Activated naive CD4-positive, alpha-beta T cell treated with anti-CD3 and anti-CD28 coated beads for 36 hours (primary cell): ENCODE measurements around the gene EMC7. TPM values are rescaled to one million over a fixed set of nuclear protein-coding genes. Genes with fewer than 3 reads are reported as not detected.
"Not testable (repeated sequence)": the region's sequence is repeated elsewhere in the genome, so short reads cannot be mapped to it uniquely, and the experiment has no call there.

Experiments
- CTCF ChIA-PET: fragments of 350-600 bp; sonication (Branson Sonifier 250); formaldehyde crosslinking; loops from one replicate; lab custom pipeline; 2021; ENCODE audit warnings: antibody characterized with exemption; lab: Charles Lee
- DNase-seq: peaks from one replicate; pipeline ENCODE4 v3.0.0-alpha.2; 2020
- H3K27ac Mint-ChIP-seq: one replicate; pipeline ENCODE4 v1.8.0; 2021; ENCODE audit warnings: mild to moderate bottlenecking, mixed read lengths
- H3K27me3 Mint-ChIP-seq: one replicate; pipeline ENCODE4 v1.8.0; 2021; ENCODE audit warnings: low read depth, mixed read lengths
- H3K36me3 Mint-ChIP-seq: one replicate; pipeline ENCODE4 v1.8.0; 2021; ENCODE audit warnings: low read depth, mixed read lengths
- H3K4me1 Mint-ChIP-seq: one replicate; pipeline ENCODE4 v1.8.0; 2021; ENCODE audit warnings: low read depth, mixed read lengths
- H3K4me3 Mint-ChIP-seq: one replicate; pipeline ENCODE4 v1.8.0; 2021; ENCODE audit warnings: mild to moderate bottlenecking, moderate library complexity, mixed read lengths
- H3K9me3 Mint-ChIP-seq: one replicate; pipeline ENCODE4 v1.8.0; 2021; ENCODE audit warnings: mixed read lengths
- intact Hi-C: fragments of 100-400 bp; cut with micrococcal nuclease; formaldehyde crosslinking; loops from one replicate; pipeline ENCODE4 v1.15.1; 2023
- total RNA-seq, 2 experiments: library from RNA; stranded (reverse); gene quantifications; one replicate each; pipeline ENCODE4 v1.2.3, GENCODE V29; 2021

EMC7 gene
- 10 to 100 TPM; 51.8 to 56.2 TPM for total RNA-seq

DNA sequence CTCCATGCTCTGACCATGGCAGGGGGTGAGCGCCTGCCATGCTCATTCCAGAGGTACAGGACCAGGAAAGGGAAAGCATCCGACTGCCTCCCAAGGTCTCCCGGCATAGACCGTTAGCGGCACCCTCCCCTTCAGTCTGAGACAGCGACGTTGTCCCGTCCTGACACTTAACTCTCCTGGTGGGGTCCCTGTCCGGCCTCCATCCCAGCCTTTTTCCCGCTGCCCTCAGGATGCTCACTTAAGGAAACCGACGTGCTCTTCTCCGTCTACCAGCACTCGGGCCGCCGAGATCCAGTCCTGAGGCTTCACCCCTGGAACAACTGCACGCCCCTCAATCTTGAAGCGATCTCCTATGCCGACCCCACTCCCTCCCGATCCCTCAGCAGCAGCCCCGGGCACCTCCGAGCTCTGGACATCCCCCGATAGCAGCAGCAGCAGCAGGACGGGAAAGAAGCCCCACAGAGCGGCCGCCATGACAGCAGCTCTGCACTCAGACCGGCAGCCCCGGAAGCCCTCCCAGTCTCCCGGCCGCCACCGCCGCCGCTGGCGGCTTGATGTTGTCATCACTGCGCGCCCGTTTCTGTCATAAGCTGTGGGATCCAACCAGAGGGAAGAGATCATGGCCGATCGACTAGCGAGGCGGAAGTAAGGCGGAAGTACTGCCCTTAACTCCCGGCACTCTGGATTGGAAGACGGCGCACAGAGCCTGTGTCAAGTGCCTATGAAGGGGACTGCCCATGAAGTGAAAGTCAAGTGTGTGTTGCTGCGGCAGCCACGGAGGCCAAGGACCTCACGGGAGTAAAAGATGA, at the start of gene EMC7, which contains the start of gene PGBD4:
Gene EMC7, minus strand, starts transcription at position 497 of the 809 bp plus-strand sequence. Its CDS starts 23 bp downstream, at position 474.
Gene PGBD4, plus strand, starts transcription at position 718 of the 809 bp plus-strand sequence. CDS start 449 bp downstream, outside the sequence.
- no peaks in the 10 kb centered on the region for H3K27me3 Mint-ChIP-seq
- peak within 1 kb of the TSS; percentile 99 for H3K4me3 Mint-ChIP-seq
- intact Hi-C loops = loop anchor here (1.0 to 10.0 kb wide), 11 partner anchors 62 to 1487 kb away; partner anchors contain the start of genes AQR, ARHGAP11A, AVEN and DPH6
- H3K4me1 Mint-ChIP-seq = peaks cover 28% of the 10 kb centered on the region
- peak within 1 kb of the TSS; percentile 96 for H3K27ac Mint-ChIP-seq
- CTCF ChIA-PET = interaction anchor here (0.6 to 1.8 kb wide), 5 partner anchors 9 to 664 kb away, joined by 3 to 4 read pairs (median 3); partner anchors contain the start of gene KATNBL1
- DNase-seq = peak; percentile 100
- H3K9me3 Mint-ChIP-seq = peaks cover 19% of the 10 kb centered on the region
- H3K36me3 Mint-ChIP-seq = peaks cover 35% of the 10 kb centered on the region

- DNase-seq = no peak
- CTCF ChIA-PET = no interaction called here
- Mint-ChIP-seq H3K27ac (no peak overlapping the region), H3K27me3 (no peaks in the 10 kb centered on the region), H3K9me3 (no peaks in the 10 kb centered on the region), H3K36me3 (peaks cover 30% of the 10 kb centered on the region), H3K4me3 (no peak overlapping the region), H3K4me1 (no peaks in the 10 kb centered on the region)
- intact Hi-C loops = no loop called here
These were observed 45.9 kb upstream of the EMC7 start for GRCh38 chr15:34147371-34148140.

DNA sequence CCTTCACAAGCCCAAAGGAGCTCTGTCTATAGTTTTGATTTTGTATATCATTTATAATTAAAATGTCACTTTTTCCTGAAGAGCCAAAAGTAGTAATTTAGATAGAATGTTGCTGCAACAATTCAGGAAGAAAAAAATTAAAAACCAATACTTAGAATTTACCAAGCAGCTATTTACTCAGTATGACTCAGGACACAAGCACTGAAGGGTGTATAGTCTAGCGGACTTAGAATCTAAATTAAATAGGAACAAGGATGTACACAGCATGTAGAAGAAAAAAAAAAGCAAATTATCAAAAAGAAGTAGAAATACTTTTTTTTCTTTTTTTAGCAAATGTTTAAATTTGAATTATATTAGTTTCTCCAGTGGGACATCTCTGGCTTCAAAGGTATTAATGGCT, 31.8 kb upstream of the EMC7 start:
- DNase-seq = no peak
- CTCF ChIA-PET = interaction anchor here (0.7 kb wide), 1 partner anchor 76 kb away, joined by 4 read pairs; no protein-coding TSS in a partner anchor
- H3K4me3 Mint-ChIP-seq = no peak overlapping the region
- no peaks in the 10 kb centered on the region for H3K27me3 Mint-ChIP-seq
- H3K36me3 Mint-ChIP-seq = peaks cover 2% of the 10 kb centered on the region
- no peak overlapping the region for H3K27ac Mint-ChIP-seq
- no peaks in the 10 kb centered on the region for H3K9me3 Mint-ChIP-seq
- no peaks in the 10 kb centered on the region for H3K4me1 Mint-ChIP-seq
- intact Hi-C loops = no loop called here

GRCh38 chr15:34132881-34133280, 31.2 kb upstream of the EMC7 start:
- DNase-seq = no peak
- no peaks in the 10 kb centered on the region for H3K9me3 Mint-ChIP-seq
- no peaks in the 10 kb centered on the region for H3K36me3 Mint-ChIP-seq
- no peak overlapping the region for H3K27ac Mint-ChIP-seq
- CTCF ChIA-PET = interaction anchor here (0.7 kb wide), 1 partner anchor 75 kb away, joined by 4 read pairs; no protein-coding TSS in a partner anchor
- no peak overlapping the region for H3K4me3 Mint-ChIP-seq
- intact Hi-C loops = no loop called here
- H3K4me1 Mint-ChIP-seq = no peaks in the 10 kb centered on the region
- H3K27me3 Mint-ChIP-seq = no peaks in the 10 kb centered on the region

- H3K4me3 Mint-ChIP-seq = no peak overlapping the region
- no peaks in the 10 kb centered on the region for H3K36me3 Mint-ChIP-seq
- no peaks in the 10 kb centered on the region for H3K9me3 Mint-ChIP-seq
- H3K27me3 Mint-ChIP-seq = no peaks in the 10 kb centered on the region
- intact Hi-C loops = no loop called here
- CTCF ChIA-PET = no interaction called here
- H3K27ac Mint-ChIP-seq = no peak overlapping the region
- H3K4me1 Mint-ChIP-seq = no peaks in the 10 kb centered on the region
- no peak for DNase-seq
These were observed 27.2 kb upstream of the EMC7 start for GRCh38 chr15:34128898-34129297.

GRCh38 chr15:34126522-34126921, 24.9 kb upstream of the EMC7 start:
- Mint-ChIP-seq H3K27ac (no peak overlapping the region), H3K4me1 (no peaks in the 10 kb centered on the region), H3K36me3 (no peaks in the 10 kb centered on the region), H3K4me3 (no peak overlapping the region), H3K27me3 (peaks cover 4% of the 10 kb centered on the region), H3K9me3 (no peaks in the 10 kb centered on the region)
- intact Hi-C loops = no loop called here
- no peak for DNase-seq
- CTCF ChIA-PET = interaction anchor here (0.6 kb wide), 2 partner anchors 89 to 313 kb away, joined by 3 read pairs; no protein-coding TSS in a partner anchor

GRCh38 chr15:34125945-34126344, 24.3 kb upstream of the EMC7 start:
- CTCF ChIA-PET = interaction anchor here (0.6 kb wide), 1 partner anchor 313 kb away, joined by 3 read pairs; no protein-coding TSS in a partner anchor
- Mint-ChIP-seq H3K4me3 (no peak overlapping the region), H3K27me3 (peaks cover 5% of the 10 kb centered on the region), H3K36me3 (no peaks in the 10 kb centered on the region), H3K9me3 (no peaks in the 10 kb centered on the region), H3K4me1 (no peaks in the 10 kb centered on the region), H3K27ac (no peak overlapping the region)
- intact Hi-C loops = no loop called here
- DNase-seq = no peak

- peaks cover 11% of the 10 kb centered on the region for H3K27me3 Mint-ChIP-seq
- CTCF ChIA-PET = interaction anchor here (0.6 kb wide), 1 partner anchor 66 kb away, joined by 5 read pairs; no protein-coding TSS in a partner anchor
- H3K4me3 Mint-ChIP-seq = no peak overlapping the region
These were observed 23.0 kb upstream of the EMC7 start for GRCh38 chr15:34124651-34125050.

GRCh38 chr15:34122771-34123183, 21.1 kb upstream of the EMC7 start:
- H3K4me1 Mint-ChIP-seq = no peaks in the 10 kb centered on the region
- peaks cover 18% of the 10 kb centered on the region for H3K27me3 Mint-ChIP-seq
- intact Hi-C loops = no loop called here
- H3K36me3 Mint-ChIP-seq = no peaks in the 10 kb centered on the region
- H3K9me3 Mint-ChIP-seq = no peaks in the 10 kb centered on the region
- no peak overlapping the region for H3K4me3 Mint-ChIP-seq
- CTCF ChIA-PET = interaction anchor here (1.2 to 1.5 kb wide), 3 partner anchors 12 to 88 kb away, joined by 3 to 4 read pairs (median 4); no protein-coding TSS in a partner anchor
- no peak overlapping the region for H3K27ac Mint-ChIP-seq
- no peak for DNase-seq

More at GRCh38 chr15:34124651-34125050, 23.0 kb upstream of the EMC7 start:
- intact Hi-C loops = no loop called here
- no peaks in the 10 kb centered on the region for H3K36me3 Mint-ChIP-seq
- H3K27ac Mint-ChIP-seq = no peak overlapping the region
- H3K4me1 Mint-ChIP-seq = no peaks in the 10 kb centered on the region
- no peak for DNase-seq
- H3K9me3 Mint-ChIP-seq = no peaks in the 10 kb centered on the region

- CTCF ChIA-PET = interaction anchor here (1.3 kb wide), 1 partner anchor 12 kb away, joined by 4 read pairs; no protein-coding TSS in a partner anchor
- H3K4me1 Mint-ChIP-seq, DNase-seq, H3K36me3 Mint-ChIP-seq, H3K9me3 Mint-ChIP-seq, H3K4me3 Mint-ChIP-seq, intact Hi-C loops, H3K27ac Mint-ChIP-seq: not testable (repeated sequence)
- peaks cover 22% of the 10 kb centered on the region for H3K27me3 Mint-ChIP-seq
These were observed 20.1 kb upstream of the EMC7 start for GRCh38 chr15:34121786-34122185.

DNA sequence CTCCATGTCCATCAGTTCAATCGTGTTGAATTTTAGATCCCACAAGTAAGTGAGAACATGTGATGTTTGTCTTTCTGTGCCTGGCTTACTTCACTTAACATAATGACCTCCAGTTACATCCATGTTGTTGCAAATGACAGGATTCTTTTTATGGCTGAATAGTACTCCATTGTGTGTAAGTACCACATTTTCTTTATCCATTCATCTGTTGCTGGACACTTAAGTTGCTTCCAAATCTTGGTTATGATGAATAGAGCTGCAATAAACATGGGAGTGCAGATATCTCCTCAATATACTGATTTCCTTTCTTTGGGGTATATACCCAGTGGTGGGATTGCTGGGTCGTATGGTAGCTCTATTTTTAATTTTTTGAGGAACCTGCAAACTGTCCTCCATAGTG, 18.8 kb upstream of the EMC7 start:
- H3K36me3 Mint-ChIP-seq, H3K9me3 Mint-ChIP-seq, DNase-seq, H3K4me1 Mint-ChIP-seq, H3K4me3 Mint-ChIP-seq, H3K27ac Mint-ChIP-seq, intact Hi-C loops: not testable (repeated sequence)
- peaks cover 22% of the 10 kb centered on the region for H3K27me3 Mint-ChIP-seq
- CTCF ChIA-PET = interaction anchor here (1.0 kb wide), 1 partner anchor 12 kb away, joined by 3 read pairs; no protein-coding TSS in a partner anchor

- peaks cover 22% of the 10 kb centered on the region for H3K27me3 Mint-ChIP-seq
- no peaks in the 10 kb centered on the region for H3K4me1 Mint-ChIP-seq
- DNase-seq = no peak
- no peak overlapping the region for H3K4me3 Mint-ChIP-seq
- intact Hi-C loops = no loop called here
- no peaks in the 10 kb centered on the region for H3K36me3 Mint-ChIP-seq
- no peak overlapping the region for H3K27ac Mint-ChIP-seq
- no peaks in the 10 kb centered on the region for H3K9me3 Mint-ChIP-seq
- CTCF ChIA-PET = no interaction called here
These were observed 17.6 kb upstream of the EMC7 start for GRCh38 chr15:34119291-34119690.
